Epithelial cell of esophagus (primary cell): ENCODE data around the gene ANTKMT.

ENCODE experiments used
- DNase-seq: peaks from one replicate; pipeline ENCODE4 v3.0.0; 2010; ENCODE audit warnings: low read depth
- H3K4me3 ChIP-seq: 2 replicates; pipeline ENCODE4 v1.5.1; 2011; ENCODE audit warnings: mild to moderate bottlenecking, low read length, control low read depth
- TF ChIP-seq, protein P1 (sequence below): IDR thresholded peaks from 2 replicates; pipeline ENCODE4 v1.5.1; 2011; ENCODE audit warnings: low read depth, mild to moderate bottlenecking, low read length, control low read depth, inconsistent platforms; ENCODE audit not compliant: insufficient read depth; ENCODE audit errors: missing control alignments

Gene ANTKMT

DNA sequence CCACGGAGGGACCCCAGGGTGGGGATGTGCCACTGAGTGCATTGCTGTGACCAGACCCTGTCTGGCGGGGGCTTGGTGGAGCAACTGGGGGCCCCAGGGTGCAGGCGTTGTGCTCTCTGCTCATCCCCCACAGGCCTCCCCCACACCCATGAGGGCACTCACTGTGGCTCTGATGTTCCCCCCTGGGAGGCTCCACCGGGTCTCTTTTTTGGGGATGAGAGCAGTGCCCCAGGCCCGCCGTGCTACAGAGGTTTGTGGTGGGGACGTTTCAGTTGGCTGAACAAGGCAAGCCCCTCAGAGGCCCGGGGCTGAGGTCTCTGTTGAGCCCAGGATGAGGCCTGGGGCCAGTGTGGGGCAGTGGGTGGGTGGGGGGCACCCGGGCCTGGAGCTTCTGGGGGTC is 2.7 kb downstream of the ANTKMT start:
- no peak for DNase-seq
- no peak overlapping the region for H3K4me3 ChIP-seq
- TF ChIP-seq, protein P1, sequence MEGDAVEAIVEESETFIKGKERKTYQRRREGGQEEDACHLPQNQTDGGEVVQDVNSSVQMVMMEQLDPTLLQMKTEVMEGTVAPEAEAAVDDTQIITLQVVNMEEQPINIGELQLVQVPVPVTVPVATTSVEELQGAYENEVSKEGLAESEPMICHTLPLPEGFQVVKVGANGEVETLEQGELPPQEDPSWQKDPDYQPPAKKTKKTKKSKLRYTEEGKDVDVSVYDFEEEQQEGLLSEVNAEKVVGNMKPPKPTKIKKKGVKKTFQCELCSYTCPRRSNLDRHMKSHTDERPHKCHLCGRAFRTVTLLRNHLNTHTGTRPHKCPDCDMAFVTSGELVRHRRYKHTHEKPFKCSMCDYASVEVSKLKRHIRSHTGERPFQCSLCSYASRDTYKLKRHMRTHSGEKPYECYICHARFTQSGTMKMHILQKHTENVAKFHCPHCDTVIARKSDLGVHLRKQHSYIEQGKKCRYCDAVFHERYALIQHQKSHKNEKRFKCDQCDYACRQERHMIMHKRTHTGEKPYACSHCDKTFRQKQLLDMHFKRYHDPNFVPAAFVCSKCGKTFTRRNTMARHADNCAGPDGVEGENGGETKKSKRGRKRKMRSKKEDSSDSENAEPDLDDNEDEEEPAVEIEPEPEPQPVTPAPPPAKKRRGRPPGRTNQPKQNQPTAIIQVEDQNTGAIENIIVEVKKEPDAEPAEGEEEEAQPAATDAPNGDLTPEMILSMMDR, result no peak

DNA sequence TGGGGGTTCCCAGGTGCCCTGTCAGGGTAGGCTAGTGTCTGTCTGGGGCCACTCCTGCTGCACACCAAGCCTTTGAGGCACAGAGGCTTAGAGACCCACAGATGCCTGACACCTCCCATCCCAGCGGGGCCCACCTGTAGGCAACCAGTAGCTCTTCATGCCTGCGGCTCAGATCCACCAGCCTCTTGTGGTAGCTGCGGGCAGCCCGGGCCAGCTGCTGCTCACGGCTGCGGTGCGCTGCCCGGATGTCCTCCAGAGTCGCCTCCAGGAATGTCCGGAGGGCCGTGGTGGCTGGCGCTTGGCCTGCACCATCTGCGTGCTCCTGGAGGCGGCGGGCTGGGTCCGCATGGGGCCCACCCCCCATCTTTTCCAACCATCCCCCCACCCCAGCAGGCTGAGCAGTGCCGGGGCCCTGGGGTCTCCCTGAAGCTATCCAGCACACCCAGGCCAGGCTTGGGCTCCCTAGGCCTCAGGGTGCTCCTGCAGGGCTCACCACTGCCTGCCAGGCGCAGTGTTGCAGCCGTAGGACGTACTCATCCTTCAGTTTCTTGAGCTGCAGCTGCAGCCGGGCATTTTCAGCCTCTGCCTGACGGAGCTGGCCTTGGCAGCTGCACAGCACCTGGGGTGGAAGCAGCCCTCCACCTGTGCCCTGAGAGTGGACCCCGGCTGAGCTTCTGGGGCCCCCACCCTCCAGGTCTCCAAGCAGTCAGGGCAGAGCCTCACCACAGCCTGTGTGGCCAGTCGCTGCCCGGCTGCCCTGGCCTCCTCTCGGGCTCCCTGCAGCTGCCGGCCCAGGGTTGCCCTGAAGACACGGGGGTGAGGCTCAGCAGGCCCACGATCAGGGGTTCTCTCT is 3.5 kb downstream of the ANTKMT start:
- H3K4me3 ChIP-seq, result no peak overlapping the region
- TF ChIP-seq, protein P1, result no peak
- no peak for DNase-seq

DNA sequence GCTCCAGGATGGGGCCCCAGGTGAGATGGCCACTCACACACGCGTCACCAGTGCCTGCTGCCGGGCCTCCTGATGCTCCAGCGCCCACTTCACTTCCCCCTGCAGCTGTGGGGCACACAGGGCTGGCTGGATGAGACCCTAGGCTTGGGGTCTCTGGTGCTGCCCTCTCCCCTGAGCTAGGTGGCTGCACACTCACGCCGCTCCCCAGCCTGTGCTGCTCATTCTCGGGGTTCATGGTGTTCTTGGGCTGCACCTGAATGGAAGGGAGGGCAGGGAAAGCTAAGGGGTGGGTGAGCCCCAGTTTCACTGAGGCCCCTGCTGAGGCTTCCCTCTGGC is 4.1 kb downstream of the ANTKMT start:
- TF ChIP-seq, protein P1, result no peak
- H3K4me3 ChIP-seq, result no peak overlapping the region
- no peak for DNase-seq

DNA sequence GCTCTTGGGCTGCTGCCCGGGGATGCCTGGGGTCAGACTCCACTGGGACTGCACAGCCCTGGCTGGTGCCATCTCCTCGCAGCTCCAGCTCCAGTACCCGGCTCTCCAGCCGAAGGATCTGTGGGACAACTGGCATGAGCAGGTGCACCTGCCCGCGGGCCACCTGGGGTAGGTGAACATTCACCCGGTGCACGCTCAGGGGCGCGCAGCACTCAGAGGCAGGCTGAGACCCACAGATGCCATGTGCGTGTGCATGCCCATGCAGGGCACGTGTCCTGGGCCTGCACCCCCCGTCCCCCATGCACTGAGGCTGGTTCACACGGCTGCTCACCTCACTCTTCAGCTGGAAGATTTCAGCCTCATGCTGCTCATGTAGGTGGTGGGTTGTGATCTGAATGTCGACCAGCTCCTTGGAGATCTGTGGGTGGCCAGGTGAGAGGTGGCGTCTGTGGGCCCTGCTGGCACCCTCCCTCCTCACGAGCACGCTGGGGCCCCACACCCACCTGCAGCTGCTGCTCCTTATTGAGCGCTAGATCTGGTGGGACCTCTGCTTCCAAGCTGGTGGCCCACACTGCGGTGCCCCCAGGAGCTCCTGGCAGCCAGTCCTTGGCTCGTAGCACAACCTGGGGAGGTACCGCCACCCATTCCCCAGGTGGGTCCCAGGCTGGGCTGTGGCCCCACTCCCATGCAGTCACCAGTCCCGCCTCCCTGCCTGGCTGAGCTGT is 4.7 kb downstream of the ANTKMT start:
- DNase-seq, result no peak
- TF ChIP-seq, protein P1, result no peak
- H3K4me3 ChIP-seq, result no peak overlapping the region

DNA sequence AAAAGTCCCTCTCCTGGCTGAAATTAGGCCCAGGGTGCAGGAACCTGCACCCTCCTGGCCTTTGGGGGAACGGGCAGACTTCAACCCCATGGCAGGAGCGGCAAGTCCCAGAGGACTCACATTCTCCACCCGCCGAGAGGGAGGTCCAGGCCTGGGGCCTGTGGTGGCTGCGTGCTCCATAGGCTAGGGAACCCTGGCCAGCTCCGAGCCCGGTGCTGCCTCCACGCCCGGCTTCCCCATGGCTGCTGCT is 5.2 kb downstream of the ANTKMT start:
- DNase-seq, result no peak
- no peak overlapping the region for H3K4me3 ChIP-seq
- TF ChIP-seq, protein P1, result no peak

DNA sequence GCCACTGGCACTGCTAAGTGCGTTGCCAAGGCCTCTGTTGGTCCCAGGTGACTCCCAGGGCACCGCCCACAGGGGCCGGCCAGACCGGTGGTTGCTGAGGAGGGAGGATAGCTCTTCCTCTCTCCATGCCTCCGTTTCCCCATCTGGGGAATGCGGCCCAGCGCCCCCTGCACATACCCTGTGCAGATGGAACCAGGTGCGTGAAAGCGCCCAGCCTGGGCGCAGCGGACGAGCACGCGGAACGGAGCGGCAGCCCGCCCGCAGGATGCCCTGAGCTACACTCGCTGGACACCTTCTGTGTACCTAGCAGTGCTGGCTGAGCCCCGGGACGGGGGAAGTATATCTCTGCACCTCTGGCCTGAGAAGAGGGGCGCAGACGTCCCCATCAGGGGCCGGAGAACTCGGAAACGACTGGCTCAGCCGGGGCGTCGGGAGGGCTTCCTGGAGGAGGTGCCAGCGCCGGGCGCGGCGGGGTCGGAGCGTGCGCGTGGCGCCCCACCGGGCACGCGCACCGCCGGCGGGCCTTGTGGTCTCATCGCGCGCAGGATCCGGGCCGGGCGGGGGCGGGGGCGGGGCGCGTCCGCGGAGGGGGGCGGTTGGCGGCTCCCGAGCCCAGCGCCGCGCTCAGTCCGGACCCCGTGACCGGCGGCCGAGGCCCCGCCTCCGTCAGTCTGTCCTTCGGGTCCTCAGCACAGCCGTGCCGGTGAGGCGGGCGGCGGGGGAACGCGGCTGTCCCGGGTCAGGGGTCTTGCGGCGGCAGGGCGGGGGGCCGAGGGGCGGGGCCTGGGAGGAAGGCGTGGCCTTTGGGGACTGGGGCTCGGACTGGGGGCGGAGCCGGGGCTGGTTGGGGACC is 5.7 kb downstream of the ANTKMT start, which contains the start of the genes CCDC78 and HAGHL:
Gene CCDC78, minus strand, starts transcription at position 6 of the 853 bp plus-strand sequence. CDS start 76 bp downstream, outside the sequence.
Gene HAGHL, plus strand, starts transcription at position 669 of the 853 bp plus-strand sequence. CDS start 404 bp downstream, outside the sequence.
- TF ChIP-seq, protein P1, result no peak
- DNase-seq, result peak; percentile 55
- H3K4me3 ChIP-seq, result peak within 1 kb of the TSS; percentile 72
